H9 (cell line): ENCODE data around the gene METTL3. TPM values are rescaled to one million over a fixed set of nuclear protein-coding genes. Genes with fewer than 3 reads are reported as not detected.

Experiments
- DNase-seq: peaks from one replicate; pipeline ENCODE4 v3.0.0-alpha.2; 2017
- H2AFZ ChIP-seq: one replicate; pipeline ENCODE4 v1.6.1; 2013; ENCODE audit warnings: mild to moderate bottlenecking, low read length, control low read depth, moderate library complexity
- H2AK5ac ChIP-seq: 2 replicates; pipeline ENCODE4 v1.6.1; 2013; ENCODE audit warnings: low read length, control low read depth, mixed read lengths; ENCODE audit not compliant: insufficient read length
- H2BK120ac ChIP-seq: one replicate; pipeline ENCODE4 v1.6.1; 2013; ENCODE audit warnings: low read depth, mild to moderate bottlenecking, low read length, control low read depth, inconsistent platforms; ENCODE audit not compliant: poor library complexity, severe bottlenecking
- H2BK12ac ChIP-seq: 2 replicates; pipeline ENCODE4 v1.6.1; 2013; ENCODE audit warnings: low read length, control low read depth, mixed read lengths, low read depth; ENCODE audit not compliant: insufficient read length
- H2BK15ac ChIP-seq: 2 replicates; pipeline ENCODE4 v1.6.1; 2013; ENCODE audit warnings: low read depth, low read length, control low read depth
- H2BK20ac ChIP-seq: one replicate; pipeline ENCODE4 v1.6.1; 2013; ENCODE audit warnings: low read depth, mild to moderate bottlenecking, low read length, control low read depth, inconsistent platforms; ENCODE audit not compliant: poor library complexity, severe bottlenecking
- H2BK5ac ChIP-seq: 2 replicates; pipeline ENCODE4 v1.6.1; 2013; ENCODE audit warnings: low read length, control low read depth, mixed read lengths; ENCODE audit not compliant: insufficient read length
- H3K14ac ChIP-seq: 2 replicates; pipeline ENCODE4 v1.6.1; 2013; ENCODE audit warnings: low read length, control low read depth; ENCODE audit not compliant: insufficient read depth
- H3K18ac ChIP-seq: 2 replicates; pipeline ENCODE4 v1.6.1; 2013; ENCODE audit warnings: low read depth, mild to moderate bottlenecking, mixed read lengths, low read length, control low read depth; ENCODE audit not compliant: insufficient read length
- H3K23ac ChIP-seq: 2 replicates; pipeline ENCODE4 v1.6.1; 2013; ENCODE audit warnings: low read length, control low read depth, mixed read lengths, low read depth; ENCODE audit not compliant: insufficient read length
- H3K23me2 ChIP-seq: 2 replicates; pipeline ENCODE4 v1.6.1; 2013; ENCODE audit warnings: low read depth, mild to moderate bottlenecking, mixed read lengths, low read length, control low read depth; ENCODE audit not compliant: insufficient read length, poor library complexity, severe bottlenecking
- H3K27ac ChIP-seq: 2 replicates; pipeline ENCODE4 v1.5.1; 2013; ENCODE audit warnings: low read length, control low read depth, mixed read lengths, low read depth; ENCODE audit not compliant: insufficient read length
- H3K27me3 ChIP-seq: 2 replicates; pipeline ENCODE4 v1.6.1; 2013; ENCODE audit warnings: low read length, control low read depth, inconsistent platforms; ENCODE audit not compliant: insufficient read depth
- H3K4ac ChIP-seq: 2 replicates; pipeline ENCODE4 v1.6.1; 2013; ENCODE audit warnings: low read depth, mild to moderate bottlenecking, control low read depth, inconsistent platforms, low read length, moderate library complexity
- H3K4me1 ChIP-seq: 2 replicates; pipeline ENCODE4 v1.6.1; 2013; ENCODE audit warnings: low read length, control low read depth, inconsistent platforms; ENCODE audit not compliant: insufficient read depth
- H3K4me2 ChIP-seq: 2 replicates; pipeline ENCODE4 v1.6.1; 2013; ENCODE audit warnings: low read length, control low read depth, mixed read lengths; ENCODE audit not compliant: insufficient read length, insufficient read depth
- H3K56ac ChIP-seq: 2 replicates; pipeline ENCODE4 v1.6.1; 2013; ENCODE audit warnings: low read depth, mild to moderate bottlenecking, mixed read lengths, low read length, control low read depth; ENCODE audit not compliant: insufficient read length
- H3K79me1 ChIP-seq: 2 replicates; pipeline ENCODE4 v1.6.1; 2013; ENCODE audit warnings: low read depth, mild to moderate bottlenecking, moderate library complexity, low read length, control low read depth, inconsistent platforms; ENCODE audit not compliant: insufficient read depth, poor library complexity, severe bottlenecking
- H3K79me2 ChIP-seq: 2 replicates; pipeline ENCODE4 v1.6.1; 2013; ENCODE audit warnings: low read length, control low read depth, inconsistent platforms; ENCODE audit not compliant: insufficient read depth
- H3K9ac ChIP-seq: 2 replicates; pipeline ENCODE4 v1.6.1; 2013; ENCODE audit warnings: low read length, control low read depth, mixed read lengths; ENCODE audit not compliant: insufficient read length; ENCODE audit errors: extremely low read depth
- H3K9me3 ChIP-seq: one replicate; pipeline ENCODE4 v1.6.1; 2013; ENCODE audit warnings: low read depth, low read length, inconsistent platforms; ENCODE audit not compliant: control insufficient read depth
- H3T11ph ChIP-seq: one replicate; pipeline ENCODE4 v1.6.1; 2013; ENCODE audit warnings: mild to moderate bottlenecking, low read length, control low read depth, inconsistent platforms
- H4K20me1 ChIP-seq: one replicate; pipeline ENCODE4 v1.6.1; 2013; ENCODE audit not compliant: control insufficient read depth, insufficient read length, insufficient read depth
- H4K5ac ChIP-seq: 2 replicates; pipeline ENCODE4 v1.6.1; 2013; ENCODE audit warnings: low read depth, mild to moderate bottlenecking, mixed read lengths, low read length, control low read depth; ENCODE audit not compliant: insufficient read length
- H4K8ac ChIP-seq: replicated peaks from 2 replicates; pipeline ENCODE4 v1.6.1; 2013; ENCODE audit warnings: low read length, control low read depth, mixed read lengths, low read depth; ENCODE audit not compliant: insufficient read length
- H4K91ac ChIP-seq: 2 replicates; pipeline ENCODE4 v1.6.1; 2013; ENCODE audit warnings: low read depth, mild to moderate bottlenecking, moderate library complexity, mixed read lengths, low read length, control low read depth; ENCODE audit not compliant: insufficient read length
- H3K27ac Mint-ChIP-seq, 3 experiments: 2 replicates in 2 of 3; 3 replicates in 1 of 3; pipeline ENCODE4 v1.8.0; 2020 to 2021; ENCODE audit warnings: mixed read lengths in 3 of 3, mild to moderate bottlenecking in 1 of 3, moderate library complexity in 1 of 3
- H3K27me3 Mint-ChIP-seq: 2 replicates; pipeline ENCODE4 v1.8.0; 2021; ENCODE audit warnings: low read depth, mild to moderate bottlenecking, moderate library complexity, mixed read lengths
- H3K36me3 Mint-ChIP-seq, 3 experiments: 2 replicates in 2 of 3; 3 replicates in 1 of 3; pipeline ENCODE4 v1.8.0; 2020 to 2021; ENCODE audit warnings: low read depth in 3 of 3, mixed read lengths in 3 of 3; ENCODE audit not compliant: insufficient read depth in 1 of 3
- H3K4me1 Mint-ChIP-seq, 2 experiments: 2 replicates each; pipeline ENCODE4 v1.8.0; 2020; ENCODE audit warnings: mixed read lengths in 2 of 2
- H3K4me3 Mint-ChIP-seq, 2 experiments: 2 replicates in 1 of 2; 3 replicates in 1 of 2; pipeline ENCODE4 v1.8.0; 2020 to 2021; ENCODE audit warnings: mild to moderate bottlenecking in 2 of 2, mixed read lengths in 2 of 2, moderate library complexity in 1 of 2
- H3K9me3 Mint-ChIP-seq, 2 experiments: 2 replicates in 1 of 2; 3 replicates in 1 of 2; pipeline ENCODE4 v1.8.0; 2020; ENCODE audit warnings: mild to moderate bottlenecking in 2 of 2, mixed read lengths in 2 of 2, moderate library complexity in 1 of 2
- CTCF ChIP-seq: fragments of 200-600 bp; sonication (generic); conservative IDR thresholded peaks from 3 replicates; pipeline ENCODE4 v1.8.0; 2021; ENCODE audit warnings: antibody characterized with exemption, mild to moderate bottlenecking
- WGBS: extraction: QIAGEN DNeasy Blood & Tissue Kit; methylation state at CpG from one replicate; pipeline ENCODE4 v1.1.7; 2013; ENCODE audit warnings: missing lambda C conversion rate, low lambda C conversion rate, mixed read lengths; ENCODE audit not compliant: insufficient read length; ENCODE audit errors: extremely low coverage; 5-methylcytosine and 5-hydroxymethylcytosine counted together
- total RNA-seq: library from RNA; stranded (reverse); gene quantifications from 2 replicates; pipeline ENCODE4 v1.2.1, GENCODE V29; 2021

The METTL3 gene
- total RNA-seq, 1 experiment from 2014 or later, result 84.1 TPM

- Histone ChIP-seq H3K9ac (no peak overlapping the region), H3K4ac (no peak overlapping the region)
- no peak for DNase-seq
These were observed 17.5 kb upstream of the METTL3 start for GRCh38 chr14:21528381-21529348.

More at GRCh38 chr14:21528381-21529348, 17.5 kb upstream of the METTL3 start:
- H2BK15ac ChIP-seq, result no peak overlapping the region
- TF ChIP-seq CTCF, result no peak
- H2BK5ac ChIP-seq, result no peak overlapping the region
- H3K23me2 ChIP-seq, result peaks cover 8% of the 10 kb centered on the region
- H4K8ac ChIP-seq, result no peak overlapping the region
- peaks cover 6% of the 10 kb centered on the region; the same call in 1 of the 2 replicates for H3K4me1 ChIP-seq
- no CpG with 5 or more reads among the region's 4 CpGs for WGBS
- no peak overlapping the region for H2AK5ac ChIP-seq
- no peak overlapping the region for H3K23ac ChIP-seq
- H3T11ph ChIP-seq, result no peak overlapping the region
- peaks cover 25% of the 10 kb centered on the region; the same call in 1 of the 2 replicates for H3K79me2 ChIP-seq
- peaks cover 29 to 59% (median 39%) of the 10 kb centered on the region in 3 experiments for H3K36me3 Mint-ChIP-seq
- no peaks in the 10 kb centered on the region for H4K20me1 ChIP-seq
- no peak overlapping the region for H3K18ac ChIP-seq
- no peak overlapping the region for H2BK20ac ChIP-seq
- H3K56ac ChIP-seq, result no peak overlapping the region
- H2BK120ac ChIP-seq, result no peak overlapping the region
- H3K14ac ChIP-seq, result no peak overlapping the region
- peaks cover 64% of the 10 kb centered on the region in 2 experiments for H3K4me1 Mint-ChIP-seq
- H3K79me1 ChIP-seq, result no peaks in the 10 kb centered on the region
- H3K27me3 Mint-ChIP-seq, result no peaks in the 10 kb centered on the region
- H3K9me3 ChIP-seq, result no peaks in the 10 kb centered on the region
- H3K4me3 Mint-ChIP-seq, result peak overlapping the region in 1 of 2 experiments; percentile 86; a peak in 3 of 5 replicates
- no peak overlapping the region for H4K91ac ChIP-seq
- H2AFZ ChIP-seq, result no peak overlapping the region
- no peaks in the 10 kb centered on the region for H3K27me3 ChIP-seq
- peak overlapping the region; percentile 97 to 100 (median 99) for H3K27ac Mint-ChIP-seq
- H4K5ac ChIP-seq, result no peak overlapping the region
- H3K4me2 ChIP-seq, result peak overlapping the region; percentile 21
- H3K27ac ChIP-seq, result peak overlapping the region; percentile 89
- no peaks in the 10 kb centered on the region for H3K9me3 Mint-ChIP-seq
- no peak overlapping the region for H2BK12ac ChIP-seq
